Lower lobe of right lung (tissue), 2 donors: Measurements from ENCODE around the gene NRXN3. TPM values are rescaled to one million over a fixed set of nuclear protein-coding genes. Genes with fewer than 3 reads are reported as not detected.

Experiments used
- ATAC-seq, 2 donors: fragments of 200-7000 bp; cut with Tn5 transposase; one replicate each; pipeline ENCODE4 v1.9.1; 2020 to 2022; ENCODE audit warnings: mild to moderate bottlenecking in 2 of 2, moderate library complexity in 2 of 2
- DNase-seq: peaks from one replicate; pipeline ENCODE4 v3.0.0-alpha.2; 2020
- H3K27ac ChIP-seq: fragments of 200-600 bp; one replicate; pipeline ENCODE4 v1.8.0; 2022
- H3K27me3 ChIP-seq: fragments of 200-600 bp; one replicate; pipeline ENCODE4 v1.8.0; 2022; ENCODE audit warnings: low read depth
- H3K36me3 ChIP-seq: fragments of 200-600 bp; one replicate; pipeline ENCODE4 v1.8.0; 2022; ENCODE audit warnings: mild to moderate bottlenecking
- H3K4me1 ChIP-seq: fragments of 200-600 bp; one replicate; pipeline ENCODE4 v1.8.0; 2022
- H3K4me3 ChIP-seq: fragments of 200-600 bp; one replicate; pipeline ENCODE4 v1.8.0; 2022; ENCODE audit warnings: mild to moderate bottlenecking
- H3K9me3 ChIP-seq: fragments of 200-600 bp; one replicate; pipeline ENCODE4 v1.8.0; 2022
- intact Hi-C: fragments of 100-400 bp; cut with DNase I; formaldehyde crosslinking; loops from one replicate; pipeline ENCODE4 v1.11.0; 2022
- total RNA-seq: library from RNA; stranded (reverse); fragmentation: NEBNext Ultra II Directional; extraction: Animal tissue kit (Norgen Biotek cat#: 25700); gene quantifications from one replicate; pipeline ENCODE4 v1.2.1, GENCODE V29; 2021
- TF ChIP-seq, protein P1 (sequence below): fragments of 200-600 bp; IDR thresholded peaks from one replicate; pipeline ENCODE4 v1.8.0; 2022; ENCODE audit warnings: antibody characterized with exemption, mild to moderate bottlenecking
- donor health status: DM: no; HTN: yes; CAD: no; lungs with severe emphysema.

The NRXN3 gene
- total RNA-seq, 1 donor from 2014 or later, result 9.0 TPM

- no peak for ATAC-seq
- H3K36me3 ChIP-seq, result no peaks in the 10 kb centered on the region
- TF ChIP-seq, protein P1, sequence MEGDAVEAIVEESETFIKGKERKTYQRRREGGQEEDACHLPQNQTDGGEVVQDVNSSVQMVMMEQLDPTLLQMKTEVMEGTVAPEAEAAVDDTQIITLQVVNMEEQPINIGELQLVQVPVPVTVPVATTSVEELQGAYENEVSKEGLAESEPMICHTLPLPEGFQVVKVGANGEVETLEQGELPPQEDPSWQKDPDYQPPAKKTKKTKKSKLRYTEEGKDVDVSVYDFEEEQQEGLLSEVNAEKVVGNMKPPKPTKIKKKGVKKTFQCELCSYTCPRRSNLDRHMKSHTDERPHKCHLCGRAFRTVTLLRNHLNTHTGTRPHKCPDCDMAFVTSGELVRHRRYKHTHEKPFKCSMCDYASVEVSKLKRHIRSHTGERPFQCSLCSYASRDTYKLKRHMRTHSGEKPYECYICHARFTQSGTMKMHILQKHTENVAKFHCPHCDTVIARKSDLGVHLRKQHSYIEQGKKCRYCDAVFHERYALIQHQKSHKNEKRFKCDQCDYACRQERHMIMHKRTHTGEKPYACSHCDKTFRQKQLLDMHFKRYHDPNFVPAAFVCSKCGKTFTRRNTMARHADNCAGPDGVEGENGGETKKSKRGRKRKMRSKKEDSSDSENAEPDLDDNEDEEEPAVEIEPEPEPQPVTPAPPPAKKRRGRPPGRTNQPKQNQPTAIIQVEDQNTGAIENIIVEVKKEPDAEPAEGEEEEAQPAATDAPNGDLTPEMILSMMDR, result no peak
- H3K4me3 ChIP-seq, result no peak overlapping the region
- DNase-seq, result no peak
- intact Hi-C loops, result no loop called here
- H3K27me3 ChIP-seq, result no peaks in the 10 kb centered on the region
- H3K9me3 ChIP-seq, result no peaks in the 10 kb centered on the region
- H3K27ac ChIP-seq, result no peak overlapping the region
- no peaks in the 10 kb centered on the region for H3K4me1 ChIP-seq
Measured at GRCh38 chr14:78674820-78675219, 504.6 kb downstream of the NRXN3 start.

DNA sequence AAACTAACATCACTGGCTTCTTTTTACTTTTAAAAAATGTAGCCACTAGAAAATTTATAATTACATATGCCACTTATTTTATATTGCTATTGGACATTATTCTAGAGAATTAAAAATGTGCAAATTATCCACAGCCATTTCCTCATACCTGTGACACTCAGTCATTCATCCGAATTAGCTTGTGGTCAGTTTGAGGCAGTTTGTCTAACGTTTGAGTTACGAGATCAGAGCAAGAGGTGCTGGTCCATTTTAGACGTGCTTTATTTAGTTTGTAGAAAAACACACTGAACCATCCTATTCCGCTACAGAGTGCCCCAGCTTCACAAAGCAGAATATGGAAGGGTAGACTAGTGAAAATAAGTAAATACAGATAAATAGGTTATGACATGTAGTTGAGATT, 513.0 kb downstream of the NRXN3 start:
- Histone ChIP-seq H3K36me3 (no peaks in the 10 kb centered on the region), H3K9me3 (no peaks in the 10 kb centered on the region), H3K4me1 (no peaks in the 10 kb centered on the region), H3K27ac (no peak overlapping the region), H3K27me3 (no peaks in the 10 kb centered on the region), H3K4me3 (no peak overlapping the region)
- intact Hi-C loops, result no loop called here
- ATAC-seq (no peak), DNase-seq (no peak)
- TF ChIP-seq, protein P1, result no peak

DNA sequence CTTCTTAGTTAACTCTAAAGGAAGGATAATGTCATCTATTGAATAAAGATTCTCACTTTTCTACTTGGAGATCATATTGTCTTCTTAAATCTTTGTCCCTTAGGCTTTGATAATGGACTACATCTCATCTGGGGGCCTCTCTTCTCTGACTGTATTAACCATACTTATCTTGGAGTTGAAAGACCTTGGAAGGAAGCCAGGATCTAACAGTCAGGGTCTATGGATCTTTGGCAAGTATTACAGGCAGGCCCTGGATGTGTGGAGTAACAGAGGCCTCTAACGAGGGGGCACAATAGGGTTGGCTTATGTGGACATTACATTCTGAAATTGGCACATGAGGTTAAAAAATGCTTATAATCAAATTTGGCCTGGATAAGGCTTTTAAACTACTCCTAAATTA, 513.8 kb downstream of the NRXN3 start:
- Histone ChIP-seq H3K4me3 (no peak overlapping the region), H3K27me3 (no peaks in the 10 kb centered on the region), H3K36me3 (no peaks in the 10 kb centered on the region), H3K9me3 (no peaks in the 10 kb centered on the region), H3K4me1 (no peaks in the 10 kb centered on the region), H3K27ac (no peak overlapping the region)
- ATAC-seq (no peak), DNase-seq (no peak)
- intact Hi-C loops, result no loop called here
- TF ChIP-seq, protein P1, result no peak

DNA sequence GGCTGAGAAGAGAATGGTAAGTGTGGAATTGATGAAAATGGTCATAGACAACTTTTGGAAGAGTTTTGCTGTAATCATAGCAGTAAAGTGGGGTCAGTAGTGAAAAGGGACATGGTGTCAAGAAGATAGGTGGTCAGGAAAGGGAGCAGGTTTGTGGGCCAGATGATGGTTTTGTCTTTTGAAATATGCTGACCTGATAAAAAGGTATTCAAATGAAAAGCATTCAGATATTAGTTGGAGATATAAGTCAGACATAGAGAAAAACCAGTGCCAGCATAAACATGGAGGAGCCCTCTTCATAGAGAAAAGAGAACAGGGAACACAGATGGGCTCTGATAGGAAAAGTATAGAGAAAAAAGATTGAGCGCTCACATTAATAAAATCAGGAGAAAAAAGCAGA, 518.3 kb downstream of the NRXN3 start:
- H3K4me3 ChIP-seq, result no peak overlapping the region
- no peaks in the 10 kb centered on the region for H3K9me3 ChIP-seq
- TF ChIP-seq, protein P1, result no peak
- intact Hi-C loops, result no loop called here
- no peaks in the 10 kb centered on the region for H3K4me1 ChIP-seq
- ATAC-seq (no peak), DNase-seq (no peak)
- H3K27ac ChIP-seq, result no peak overlapping the region
- no peaks in the 10 kb centered on the region for H3K36me3 ChIP-seq
- no peaks in the 10 kb centered on the region for H3K27me3 ChIP-seq

GRCh38 chr14:78690836-78691235, 520.7 kb downstream of the NRXN3 start:
- Histone ChIP-seq H3K4me1 (no peaks in the 10 kb centered on the region), H3K36me3 (no peaks in the 10 kb centered on the region), H3K4me3 (no peak overlapping the region), H3K9me3 (no peaks in the 10 kb centered on the region), H3K27ac (no peak overlapping the region), H3K27me3 (no peaks in the 10 kb centered on the region)
- TF ChIP-seq, protein P1, result no peak
- intact Hi-C loops, result no loop called here
- no peak for ATAC-seq
- DNase-seq, result no peak

DNA sequence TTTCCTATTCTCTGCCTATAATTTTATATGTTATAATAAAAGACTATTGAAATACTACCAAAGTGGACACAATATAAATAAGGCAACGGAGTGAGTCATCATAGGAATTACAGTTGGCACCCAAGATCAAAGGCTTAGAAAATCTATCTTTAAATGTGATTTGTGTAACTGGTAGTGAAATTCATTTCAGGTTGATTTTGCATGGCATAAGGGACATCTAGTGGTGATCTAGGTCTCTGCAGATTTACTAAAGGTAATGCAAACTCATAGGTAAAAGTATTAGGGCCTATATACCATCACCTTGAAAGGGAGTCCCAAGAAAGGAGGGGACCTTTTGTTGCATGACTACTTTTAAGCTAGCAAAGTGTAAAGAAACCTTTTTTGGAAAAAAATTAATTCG, 527.2 kb downstream of the NRXN3 start:
- DNase-seq (no peak), ATAC-seq (no peak)
- Histone ChIP-seq H3K27me3 (no peaks in the 10 kb centered on the region), H3K27ac (no peak overlapping the region), H3K9me3 (no peaks in the 10 kb centered on the region), H3K4me1 (no peaks in the 10 kb centered on the region), H3K4me3 (no peak overlapping the region), H3K36me3 (no peaks in the 10 kb centered on the region)
- intact Hi-C loops, result no loop called here
- TF ChIP-seq, protein P1, result no peak
